Retinal pigment epithelial cell (primary cell): ENCODE data around the gene KLF8.

ENCODE experiments used
- DNase-seq: peaks from one replicate; pipeline ENCODE4 v3.0.0-alpha.2; 2010; ENCODE audit warnings: low read depth
- H3K4me3 ChIP-seq: 2 replicates; pipeline ENCODE4 v1.5.1; 2011; ENCODE audit warnings: mild to moderate bottlenecking, low read length, control low read depth, moderate library complexity
- CTCF ChIP-seq: conservative IDR thresholded peaks from 2 replicates; pipeline ENCODE4 v1.5.1; 2011; ENCODE audit warnings: low read depth, low read length, control low read depth, inconsistent platforms

The KLF8 gene

GRCh38 chrX:56226980-56227379 lies 5.2 kb upstream of the KLF8 start:
- no peak for DNase-seq
- H3K4me3 ChIP-seq = no peak overlapping the region

GRCh38 chrX:56228914-56229313 lies 3.2 kb upstream of the KLF8 start:
- H3K4me3 ChIP-seq = no peak overlapping the region
- no peak for DNase-seq
- TF ChIP-seq CTCF = no peak

More at GRCh38 chrX:56226980-56227379, 5.2 kb upstream of the KLF8 start:
- no peak for TF ChIP-seq CTCF

GRCh38 chrX:56231537-56232090 lies 542 bp upstream of the KLF8 start:
- no peak for TF ChIP-seq CTCF
- no peak for DNase-seq
- H3K4me3 ChIP-seq = no peak overlapping the region

DNA sequence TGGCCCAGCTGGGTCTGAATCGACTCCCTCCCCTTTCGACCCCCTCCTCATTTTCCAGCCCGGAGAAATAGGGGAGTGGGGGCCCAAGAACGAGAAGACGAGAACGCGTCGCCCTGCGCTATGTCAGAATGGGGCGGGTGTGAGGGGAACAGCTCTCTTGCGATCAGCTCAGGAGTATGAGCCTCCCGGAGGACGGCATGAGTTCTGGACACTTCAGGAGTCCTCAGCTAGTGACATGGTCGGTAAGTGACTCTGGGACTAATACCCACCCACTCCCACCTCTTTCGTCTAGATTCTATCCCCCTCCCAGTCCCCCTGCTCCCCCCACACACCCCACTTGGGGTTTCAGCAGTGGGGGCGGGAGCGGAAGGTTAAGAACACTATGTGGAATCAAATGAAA lies 944 bp downstream of the KLF8 start:
- no peak overlapping the region for H3K4me3 ChIP-seq
- DNase-seq = no peak

GRCh38 chrX:56233682-56234081 lies 1.5 kb downstream of the KLF8 start:
- DNase-seq = no peak
- no peak for TF ChIP-seq CTCF
- H3K4me3 ChIP-seq = no peak overlapping the region

More for the DNA sequence above, 944 bp downstream of the KLF8 start:
- no peak for TF ChIP-seq CTCF

DNA sequence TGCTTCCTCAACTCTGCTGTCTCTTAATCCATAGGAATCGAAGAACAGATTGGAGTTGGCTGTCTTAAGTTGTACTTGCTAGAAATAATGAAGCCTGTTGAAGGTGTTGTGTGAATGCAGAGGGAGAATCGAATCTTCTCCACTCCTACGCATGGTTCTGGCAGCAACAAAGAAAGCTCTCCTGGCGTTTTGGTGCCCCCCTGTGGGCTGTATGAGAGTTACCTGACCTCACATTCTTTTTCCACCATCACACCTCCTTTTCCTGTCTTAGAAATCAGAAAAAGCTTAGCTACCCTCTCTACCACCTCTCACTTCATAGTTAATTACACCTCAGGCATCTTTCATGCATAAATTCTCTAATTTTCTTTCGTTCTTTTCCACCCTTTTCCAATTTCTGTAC lies 16.3 kb downstream of the KLF8 start:
- H3K4me3 ChIP-seq = no peak overlapping the region
- TF ChIP-seq CTCF = peak; percentile 59
- no peak for DNase-seq

- TF ChIP-seq CTCF = no peak
- DNase-seq = no peak
Measured at GRCh38 chrX:56253832-56254703, 21.9 kb downstream of the KLF8 start.

More at GRCh38 chrX:56253832-56254703, 21.9 kb downstream of the KLF8 start:
- no peak overlapping the region for H3K4me3 ChIP-seq
